GDM1 (cell line): ENCODE results near the gene B3GNT7.
"Not testable (repeated sequence)": the region's sequence is repeated elsewhere in the genome, so short reads cannot be mapped to it uniquely, and the experiment has no call there.

Source experiments
- DNase-seq: peaks from one replicate; lab custom pipeline; 2025; lab: John Stamatoyannopoulos, UW

The B3GNT7 gene

GRCh38 chr2:231429152-231429551 lies 33.6 kb downstream of the B3GNT7 start:
- no peak for DNase-seq

DNA sequence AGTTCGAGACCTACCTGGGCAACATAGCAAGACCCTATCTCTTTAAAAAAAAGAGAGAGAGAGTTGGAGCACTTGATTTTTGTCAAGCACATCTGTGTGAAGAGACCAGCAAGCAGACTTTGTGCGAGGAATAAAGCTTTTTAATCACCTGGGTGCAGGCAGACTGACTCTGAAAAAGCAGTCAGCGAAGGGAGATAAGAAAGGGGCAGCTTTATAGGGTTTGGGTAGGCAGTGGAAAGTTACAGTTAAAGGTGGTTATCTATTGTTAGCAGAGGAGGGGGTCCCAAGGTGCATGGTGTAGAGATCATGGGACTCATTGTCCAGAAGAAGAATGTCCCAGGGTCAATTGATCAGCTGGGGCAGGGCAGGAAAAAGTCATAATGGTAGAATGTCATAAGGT lies 34.4 kb downstream of the B3GNT7 start:
- no peak for DNase-seq

GRCh38 chr2:231430437-231430836 lies 34.9 kb downstream of the B3GNT7 start:
- not testable (repeated sequence) for DNase-seq

- DNase-seq, result no peak
These were observed 36.1 kb downstream of the B3GNT7 start for GRCh38 chr2:231431606-231432005.

- DNase-seq, result no peak
These were observed 38.5 kb downstream of the B3GNT7 start for GRCh38 chr2:231433990-231434389.

- DNase-seq, result no peak
These were observed 41.4 kb downstream of the B3GNT7 start for GRCh38 chr2:231436957-231437356.

DNA sequence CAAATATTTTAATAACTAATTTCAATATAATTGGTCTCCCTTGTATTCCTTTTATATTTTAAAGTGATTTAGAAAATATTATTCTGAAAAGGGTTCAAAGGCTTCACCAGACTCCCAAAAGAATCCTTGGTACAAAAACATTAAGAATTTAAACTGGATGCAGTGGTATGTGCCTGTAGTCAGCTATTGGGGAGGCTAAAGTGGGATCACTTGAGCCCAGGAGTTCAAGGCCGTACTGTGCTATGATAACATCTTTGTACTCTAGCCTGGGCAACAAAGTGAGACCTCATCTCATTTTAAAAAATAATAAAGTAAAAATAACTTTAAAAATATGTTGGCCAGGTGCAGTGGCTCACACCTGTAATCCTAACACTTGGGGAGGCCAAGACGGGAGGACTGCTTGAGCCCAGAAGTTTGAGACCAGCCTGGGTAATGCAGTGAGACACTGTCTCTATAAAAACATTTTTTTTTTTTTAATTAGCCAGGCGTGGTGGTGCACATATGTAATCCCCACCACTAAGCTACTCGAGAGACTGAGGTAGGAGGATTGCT lies 54.1 kb downstream of the B3GNT7 start:
- no peak for DNase-seq

- DNase-seq, result no peak
These were observed 55.1 kb downstream of the B3GNT7 start for GRCh38 chr2:231450548-231450989.
